ENCODE measurements around the gene KIF24. TPM values are rescaled to one million over a fixed set of nuclear protein-coding genes. Genes with fewer than 3 reads are reported as not detected.

KIF24 gene
- total and polyA plus RNA-seq, 3 donors from 2014 or later, result 18.3 to 34.7 (median 20.0) TPM

GRCh38 chr9:34331196-34331595 lies 2.1 kb upstream of the KIF24 start:
- DNase-seq, result no peak
- no peaks in the 10 kb centered on the region for H3K9me3 ChIP-seq
- no peaks in the 10 kb centered on the region for H3K27me3 ChIP-seq
- TF ChIP-seq POLR2A (IDR thresholded peaks at IDR 0.05), result no peak
- TF ChIP-seq CTCF (IDR thresholded peaks at IDR 0.05), result no peak
- H3K36me3 ChIP-seq (ENCODE audit: low read depth, missing control alignments), result no peaks in the 10 kb centered on the region
- H3K4me3 ChIP-seq, result no peak overlapping the region
- intact Hi-C loops (cut with DNase I; ENCODE audit: low total_unique reads), result loop anchor here (5.0 kb wide), 1 partner anchor 46 kb away; the partner anchor contains the start of gene MYORG
- H3K27ac ChIP-seq, result no peak overlapping the region
- peaks cover 8% of the 10 kb centered on the region for H3K4me1 ChIP-seq
- 51 to 63% methylated on average over 1 of the region's 1 CpG for WGBS, 2 donors

- H3K27me3 ChIP-seq, result no peaks in the 10 kb centered on the region
- H3K4me3 ChIP-seq, result peak overlapping the region; percentile 69 to 92
- H3K27ac ChIP-seq, result peak overlapping the region; percentile 78 to 85
- H3K36me3 ChIP-seq (ENCODE audit: low read depth, missing control alignments), result no peaks in the 10 kb centered on the region
- TF ChIP-seq POLR2A (IDR thresholded peaks at IDR 0.05) (no peak), CTCF (IDR thresholded peaks at IDR 0.05) (no peak)
- 0 to 1% methylated on average over 11 of the region's 11 CpGs for WGBS, 2 donors
- H3K9me3 ChIP-seq, result no peaks in the 10 kb centered on the region
- intact Hi-C loops (cut with DNase I; ENCODE audit: low total_unique reads), result no loop called here
- DNase-seq, result no peak
- peaks cover 8% of the 10 kb centered on the region for H3K4me1 ChIP-seq
Observed at GRCh38 chr9:34328500-34328986, 525 bp downstream of the KIF24 start.

GRCh38 chr9:34326690-34327089 lies 2.4 kb downstream of the KIF24 start:
- DNase-seq, result no peak
- H3K9me3 ChIP-seq, result no peaks in the 10 kb centered on the region
- H3K27ac ChIP-seq, result no peak overlapping the region
- H3K36me3 ChIP-seq (ENCODE audit: low read depth, missing control alignments), result no peaks in the 10 kb centered on the region
- no peak for TF ChIP-seq POLR2A (IDR thresholded peaks at IDR 0.05)
- no peak for TF ChIP-seq CTCF (IDR thresholded peaks at IDR 0.05)
- no peak overlapping the region for H3K4me3 ChIP-seq
- intact Hi-C loops (cut with DNase I; ENCODE audit: low total_unique reads), result no loop called here
- H3K4me1 ChIP-seq, result peaks cover 8% of the 10 kb centered on the region
- WGBS, 2 donors, result 65 to 79% methylated on average over 1 of the region's 1 CpG
- no peaks in the 10 kb centered on the region for H3K27me3 ChIP-seq

GRCh38 chr9:34322899-34323591 lies 6.0 kb downstream of the KIF24 start:
- intact Hi-C loops (cut with DNase I; ENCODE audit: low total_unique reads), result no loop called here
- DNase-seq, result no peak

More at GRCh38 chr9:34322899-34323591, 6.0 kb downstream of the KIF24 start:
- 67 to 70% methylated on average over 2 of the region's 2 CpGs for WGBS, 2 donors
- Histone ChIP-seq H3K27ac (no peak overlapping the region), H3K9me3 (no peaks in the 10 kb centered on the region), H3K4me3 (no peak overlapping the region), H3K36me3 (ENCODE audit: low read depth, missing control alignments) (no peaks in the 10 kb centered on the region), H3K4me1 (peaks cover 2% of the 10 kb centered on the region), H3K27me3 (no peaks in the 10 kb centered on the region)
- no peak for TF ChIP-seq POLR2A (IDR thresholded peaks at IDR 0.05)
- TF ChIP-seq CTCF (IDR thresholded peaks at IDR 0.05), result no peak
